H1 (cell line): Measurements from ENCODE around the gene P2RY1. TPM values are rescaled to one million over a fixed set of nuclear protein-coding genes. Genes with fewer than 3 reads are reported as not detected.
"Not testable (repeated sequence)": the region's sequence is repeated elsewhere in the genome, so short reads cannot be mapped to it uniquely, and the experiment has no call there.

Source experiments
- CTCF ChIA-PET: fragments of 300-600 bp; sonication (Branson Sonifier 250); formaldehyde crosslinking; loops from one replicate; lab custom pipeline; 2021; ENCODE audit not compliant: partially characterized antibody; lab: Charles Lee
- POLR2A ChIA-PET: fragments of 300-600 bp; sonication (Branson Sonifier 250); formaldehyde crosslinking; loops from one replicate; lab custom pipeline; 2021; ENCODE audit warnings: inconsistent platforms; ENCODE audit not compliant: partially characterized antibody; lab: Charles Lee
- DNase-seq, 2 experiments: peaks; one replicate each; pipeline versions ENCODE4 v3.0.0 to v3.0.0-alpha.2; 2010 to 2022; ENCODE audit warnings: low spot score in 2 of 2, low read depth in 1 of 2, mixed read lengths in 1 of 2
- FAIRE-seq: peaks from 2 replicates; lab custom pipeline; 2011; peaks lifted over from hg19 to GRCh38; lab: Jason Lieb, UNC
- H2AFZ ChIP-seq: 2 replicates; pipeline ENCODE4 v1.8.1; 2012; ENCODE audit warnings: low read length, inconsistent platforms
- H2AK5ac ChIP-seq: 2 replicates; pipeline ENCODE4 v1.6.1; 2013; ENCODE audit warnings: low read depth, low read length
- H2BK120ac ChIP-seq: replicated peaks from 2 replicates; pipeline ENCODE3; 2013; ENCODE audit warnings: low read depth, low read length, inconsistent platforms
- H2BK12ac ChIP-seq: 2 replicates; pipeline ENCODE4 v1.6.1; 2013; ENCODE audit warnings: low read depth, low read length
- H2BK15ac ChIP-seq: 2 replicates; pipeline ENCODE4 v1.6.1; 2013; ENCODE audit warnings: low read length
- H2BK20ac ChIP-seq: 2 replicates; pipeline ENCODE4 v1.6.1; 2013; ENCODE audit warnings: low read length
- H2BK5ac ChIP-seq: 2 replicates; pipeline ENCODE4 v1.6.1; 2013; ENCODE audit warnings: low read depth, low read length
- H3K14ac ChIP-seq: 2 replicates; pipeline ENCODE4 v1.6.1; 2013; ENCODE audit warnings: inconsistent platforms; ENCODE audit not compliant: insufficient read length
- H3K18ac ChIP-seq: 2 replicates; pipeline ENCODE4 v1.6.1; 2013; ENCODE audit warnings: low read length; ENCODE audit errors: extremely low read depth
- H3K23ac ChIP-seq: 2 replicates; pipeline ENCODE4 v1.6.1; 2013; ENCODE audit warnings: inconsistent platforms; ENCODE audit not compliant: insufficient read length
- H3K23me2 ChIP-seq: 2 replicates; pipeline ENCODE4 v1.6.1; 2013; ENCODE audit warnings: low read depth, low read length
- H3K27ac ChIP-seq: 2 replicates; pipeline ENCODE4 v1.6.1; 2011; ENCODE audit warnings: low read depth, low read length, inconsistent platforms
- H3K27me3 ChIP-seq, 4 experiments: replicated peaks in 1 of 4; 1 replicate in 1 of 4; 2 replicates in 3 of 4; pipeline versions ENCODE4 v1.6.1 to v1.8.1; 2011 to 2013; ENCODE audit warnings: low read length in 3 of 4, mild to moderate bottlenecking in 3 of 4, inconsistent platforms in 2 of 4, mixed read lengths in 2 of 4, moderate library complexity in 1 of 4; ENCODE audit not compliant: control insufficient read depth in 3 of 4, insufficient read depth in 3 of 4; ENCODE audit errors: extremely low read depth in 1 of 4
- H3K36me3 ChIP-seq, 4 experiments: 2 replicates each; pipeline versions ENCODE4 v1.6.1 to v1.8.1; 2011 to 2013; ENCODE audit warnings: mild to moderate bottlenecking in 4 of 4, low read length in 3 of 4, moderate library complexity in 2 of 4, control low read depth in 1 of 4, inconsistent platforms in 1 of 4; ENCODE audit not compliant: insufficient read depth in 4 of 4, control insufficient read depth in 2 of 4
- H3K4ac ChIP-seq: replicated peaks from 2 replicates; pipeline ENCODE3; 2013; ENCODE audit warnings: low read length, low read depth, mixed read lengths, inconsistent platforms; ENCODE audit not compliant: insufficient read length
- H3K4me1 ChIP-seq, 4 experiments: replicated peaks in 1 of 4; 1 replicate in 1 of 4; 2 replicates in 3 of 4; pipeline versions ENCODE4 v1.6.1 to v1.8.1; 2011 to 2013; ENCODE audit warnings: low read length in 3 of 4, inconsistent platforms in 2 of 4, mixed read lengths in 1 of 4; ENCODE audit not compliant: insufficient read depth in 4 of 4, control insufficient read depth in 3 of 4
- H3K4me2 ChIP-seq, 2 experiments: 2 replicates each; pipeline versions ENCODE4 v1.6.1 to v1.8.1; 2011 to 2013; ENCODE audit warnings: low read depth in 2 of 2, low read length in 2 of 2, control low read depth in 1 of 2, inconsistent platforms in 1 of 2, mild to moderate bottlenecking in 1 of 2; ENCODE audit not compliant: insufficient read depth in 1 of 2
- H3K4me3 ChIP-seq, 4 experiments: fragments of 200-600, 300-600 bp in 1 of 4; sonication (generic), shearing (Covaris generic), sonication (Bioruptor Twin) in 1 of 4; 2 replicates each; pipeline versions ENCODE4 v1.5.1 to v1.8.1; 2011 to 2016; ENCODE audit warnings: low read length in 4 of 4, low read depth in 3 of 4, control low read depth in 2 of 4, inconsistent platforms in 2 of 4, mild to moderate bottlenecking in 2 of 4, mixed read lengths in 1 of 4, moderate library complexity in 1 of 4; ENCODE audit not compliant: insufficient read depth in 2 of 4; ENCODE audit errors: extremely low read depth in 1 of 4
- H3K56ac ChIP-seq: replicated peaks from 2 replicates; pipeline ENCODE3; 2013; ENCODE audit warnings: low read depth, mild to moderate bottlenecking, mixed read lengths, low read length, inconsistent platforms; ENCODE audit not compliant: insufficient read length
- H3K79me1 ChIP-seq: 2 replicates; pipeline ENCODE4 v1.6.1; 2013; ENCODE audit warnings: low read depth, low read length, control low read depth
- H3K79me2 ChIP-seq, 2 experiments: 2 replicates each; pipeline versions ENCODE4 v1.6.1 to v1.8.1; 2012 to 2013; ENCODE audit warnings: low read length in 2 of 2, mild to moderate bottlenecking in 2 of 2, inconsistent platforms in 1 of 2; ENCODE audit not compliant: insufficient read depth in 2 of 2, control insufficient read depth in 1 of 2
- H3K9ac ChIP-seq, 4 experiments: replicated peaks in 1 of 4; 1 replicate in 1 of 4; 2 replicates in 3 of 4; pipeline versions ENCODE4 v1.6.1 to v1.8.1; 2011 to 2013; ENCODE audit warnings: low read depth in 3 of 4, low read length in 3 of 4, control low read depth in 2 of 4, mild to moderate bottlenecking in 2 of 4, moderate library complexity in 2 of 4, inconsistent platforms in 1 of 4; ENCODE audit errors: extremely low read depth in 1 of 4
- H3K9me3 ChIP-seq, 2 experiments: 2 replicates each; pipeline versions ENCODE4 v1.6.1 to v1.8.1; 2012 to 2013; ENCODE audit warnings: mild to moderate bottlenecking in 2 of 2, moderate library complexity in 2 of 2, control low read depth in 1 of 2, inconsistent platforms in 1 of 2, low read depth in 1 of 2, low read length in 1 of 2, mixed read lengths in 1 of 2; ENCODE audit not compliant: insufficient read depth in 2 of 2
- H4K20me1 ChIP-seq, 2 experiments: replicated peaks in 1 of 2; 2 replicates each; pipeline versions ENCODE3 to v1.8.1; 2011 to 2013; ENCODE audit warnings: inconsistent platforms in 2 of 2, low read length in 2 of 2, mild to moderate bottlenecking in 1 of 2; ENCODE audit not compliant: insufficient read depth in 2 of 2, control insufficient read depth in 1 of 2
- H4K5ac ChIP-seq: 2 replicates; pipeline ENCODE4 v1.6.1; 2013; ENCODE audit warnings: low read length, low read depth, mixed read lengths, inconsistent platforms; ENCODE audit not compliant: insufficient read length
- H4K8ac ChIP-seq: 2 replicates; pipeline ENCODE4 v1.8.0; 2013; ENCODE audit warnings: mild to moderate bottlenecking, moderate library complexity, low read length, inconsistent platforms; ENCODE audit not compliant: insufficient read depth; ENCODE audit errors: extremely low read depth
- H4K91ac ChIP-seq: replicated peaks from 2 replicates; pipeline ENCODE3; 2013; ENCODE audit warnings: low read length, mixed read lengths, inconsistent platforms; ENCODE audit not compliant: insufficient read length
- JUN ChIP-seq: IDR thresholded peaks from 2 replicates; pipeline ENCODE4 v1.6.1; 2011; ENCODE audit warnings: low read depth, mild to moderate bottlenecking, improper control_type of control experiment, low read length
- whole genome bisulfite sequencing, 2 experiments: shearing (Covaris generic) in 1 of 2; methylation state at CpG; one replicate each; pipeline versions ENCODE4 v1.1.6 to v1.1.7; 2013 to 2015; ENCODE audit warnings: low lambda C conversion rate in 2 of 2, mixed read lengths in 2 of 2, inconsistent platforms in 1 of 2, low coverage in 1 of 2, missing lambda C conversion rate in 1 of 2; ENCODE audit not compliant: insufficient replicate concordance in 2 of 2, insufficient coverage in 1 of 2, insufficient read length in 1 of 2; ENCODE audit errors: extremely low coverage in 1 of 2, missing lambda C conversion rate in 1 of 2; 5-methylcytosine and 5-hydroxymethylcytosine counted together
- polyA plus RNA-seq, 7 experiments: library from polyadenylated mRNA; depleted of rRNA in 3 of 7; stranded (reverse) in 5 of 7; unstranded in 2 of 7; fragments of >200 nt in 5 of 7; fragments of 200-250 nt in 2 of 7; gene quantifications; 1 replicate in 5 of 7; 2 replicates in 1 of 7; 4 replicates in 1 of 7; pipeline versions ENCODE4 v1.2.1 to v1.2.3, GENCODE V29; 2011 to 2013; ENCODE audit warnings: missing spikeins in 2 of 7, mixed read lengths in 2 of 7
- total RNA-seq: library from RNA; stranded (reverse); fragmentation: NEBNext Ultra II Directional; extraction: Animal tissue kit (Norgen Biotek cat#: 25700); gene quantifications from 2 replicates; pipeline ENCODE4 v1.2.1, GENCODE V29; 2021

The P2RY1 gene
- total and polyA plus RNA-seq, 2 of the 8 experiments (the other 6 are each of a cell fraction or from before 2014, with no cell fraction given): 6.5 to 28.3 TPM

DNA sequence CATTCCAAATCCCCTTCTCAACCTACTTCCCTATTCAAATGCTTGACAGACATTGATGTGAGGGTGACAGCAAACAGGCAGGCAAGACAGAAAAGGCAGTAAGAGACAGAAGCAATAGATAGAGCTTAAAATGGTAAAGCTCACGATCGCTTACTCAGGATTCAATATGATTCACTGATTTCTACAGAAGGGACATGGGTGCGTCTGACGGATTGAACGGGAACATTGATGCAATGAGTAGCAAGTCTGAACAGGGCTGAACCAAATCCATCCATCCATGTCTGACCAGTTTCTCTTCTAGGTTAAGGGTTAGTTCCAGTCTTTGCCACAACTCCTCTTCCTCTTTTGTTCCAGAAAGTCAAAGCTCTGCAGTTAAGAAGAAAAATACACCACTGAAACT is 35.1 kb downstream of the P2RY1 start:
- Histone ChIP-seq H3K79me2 (no peaks in the 10 kb centered on the region), H3K23ac (no peak overlapping the region), H3K9me3 (peaks cover 0 to 3% of the 10 kb centered on the region in 2 experiments; a peak in 1 of 4 replicates), H2AFZ (no peak overlapping the region), H2AK5ac (no peak overlapping the region), H2BK15ac (no peak overlapping the region), H2BK12ac (no peak overlapping the region), H3K18ac (no peak overlapping the region), H3K27ac (no peak overlapping the region), H4K20me1 (no peaks in the 10 kb centered on the region), H3K56ac (no peak overlapping the region), H3K4ac (no peak overlapping the region), H3K4me3 (no peak overlapping the region), H4K5ac (no peak overlapping the region), H3K4me1 (no peaks in the 10 kb centered on the region), H3K23me2 (no peaks in the 10 kb centered on the region), H3K14ac (no peak overlapping the region), H3K27me3 (no peaks in the 10 kb centered on the region), H2BK20ac (no peak overlapping the region), H3K4me2 (no peak overlapping the region), H4K8ac (no peak overlapping the region), H3K36me3 (no peaks in the 10 kb centered on the region), H2BK5ac (no peak overlapping the region), H3K79me1 (no peaks in the 10 kb centered on the region), H4K91ac (no peak overlapping the region), H2BK120ac (no peak overlapping the region), H3K9ac (no peak overlapping the region)
- no peak for FAIRE-seq
- 89% methylated on average over 5 of the region's 5 CpGs; no CpG with 5 or more reads in 1 of the 2 experiments for WGBS, 2 experiments
- ChIA-PET POLR2A (no interaction called here), CTCF (no interaction called here)
- TF ChIP-seq JUN: no peak
- DNase-seq: no peak

DNA sequence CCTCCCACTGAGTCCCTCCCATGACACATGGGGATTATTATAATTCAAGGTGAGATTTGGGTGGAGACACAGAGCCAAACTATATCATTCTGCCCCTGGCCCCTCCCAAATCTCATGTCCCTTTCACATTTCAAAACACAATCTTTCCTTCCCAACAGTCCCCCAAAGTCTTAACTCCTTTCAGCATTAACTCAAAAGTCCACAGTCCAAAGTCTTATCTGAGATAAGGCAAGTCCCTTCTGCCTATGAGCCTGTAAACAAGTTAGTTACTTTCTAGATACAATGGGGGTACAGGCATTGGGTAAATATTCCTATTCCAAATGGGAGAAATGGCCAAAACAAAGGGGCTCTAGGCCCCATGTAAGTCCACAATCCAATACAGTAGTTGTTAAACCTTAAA is 38.4 kb downstream of the P2RY1 start:
- H2AFZ ChIP-seq, H3K4me3 ChIP-seq, H3K27me3 ChIP-seq, H4K91ac ChIP-seq, H3K79me1 ChIP-seq, CTCF ChIA-PET, H3K14ac ChIP-seq, H2BK12ac ChIP-seq, H2BK5ac ChIP-seq, H3K4me1 ChIP-seq, H3K27ac ChIP-seq, H2BK120ac ChIP-seq, H3K4me2 ChIP-seq, H2BK15ac ChIP-seq, POLR2A ChIA-PET, H3K79me2 ChIP-seq, H3K36me3 ChIP-seq, DNase-seq, H3K4ac ChIP-seq, H2BK20ac ChIP-seq, H4K8ac ChIP-seq, H3K56ac ChIP-seq, H4K20me1 ChIP-seq, H3K23ac ChIP-seq, H4K5ac ChIP-seq, H2AK5ac ChIP-seq, H3K18ac ChIP-seq, H3K9ac ChIP-seq, H3K23me2 ChIP-seq, FAIRE-seq, H3K9me3 ChIP-seq: not testable (repeated sequence)
